GM18861 (cell line): Measurements from ENCODE around the gene DARS1.

ENCODE experiments used
- ATAC-seq: cut with Tn5 transposase; IDR thresholded peaks from one replicate; pipeline ENCODE4 v1.9.1; 2021; ENCODE audit not compliant: unreplicated experiment

Gene DARS1

DNA sequence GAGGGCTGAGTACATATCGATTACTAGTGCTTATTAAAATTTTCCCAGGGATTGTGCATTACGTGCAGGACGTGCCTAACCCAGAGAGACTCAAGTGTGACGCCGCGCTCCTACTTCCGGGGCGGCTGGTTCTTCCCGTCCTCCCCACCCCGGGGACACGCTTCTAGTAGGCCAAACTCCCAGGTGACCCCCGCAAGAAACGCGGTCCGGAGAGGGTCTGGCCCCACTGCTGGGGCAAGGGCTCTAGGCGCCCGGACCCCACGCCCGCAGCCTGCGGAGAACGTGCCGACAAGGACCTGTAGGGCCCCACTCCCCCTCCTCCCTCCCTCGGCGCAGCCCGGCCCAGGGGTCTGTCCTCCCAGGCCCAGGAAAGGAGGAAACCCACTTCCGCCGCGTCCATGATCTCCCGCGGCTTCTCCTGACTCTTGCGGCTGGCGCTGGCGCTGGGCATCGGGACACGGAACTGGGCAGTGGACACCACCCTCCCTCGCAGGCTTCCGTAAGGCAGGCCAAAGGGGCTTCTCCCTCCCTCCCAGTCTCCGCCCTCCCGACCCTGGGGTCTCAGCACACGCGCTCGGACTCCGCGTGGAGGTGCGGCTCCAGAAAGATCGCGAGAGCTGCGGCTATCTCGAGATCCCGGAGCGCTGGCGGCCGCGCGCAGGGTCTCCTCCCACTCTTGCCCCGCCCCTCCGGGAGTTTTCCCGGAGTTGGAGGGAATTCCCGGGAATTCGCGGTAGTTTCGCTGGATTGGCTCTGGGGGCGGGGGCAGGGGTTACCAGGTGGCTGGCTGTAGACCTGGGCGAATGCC, at the start of gene DARS1:
DARS1 (minus strand) TSS at position 609 of the 808 bp plus-strand sequence; CDS start at position 451, 158 bp downstream.
- peak; percentile 55 for ATAC-seq

DNA sequence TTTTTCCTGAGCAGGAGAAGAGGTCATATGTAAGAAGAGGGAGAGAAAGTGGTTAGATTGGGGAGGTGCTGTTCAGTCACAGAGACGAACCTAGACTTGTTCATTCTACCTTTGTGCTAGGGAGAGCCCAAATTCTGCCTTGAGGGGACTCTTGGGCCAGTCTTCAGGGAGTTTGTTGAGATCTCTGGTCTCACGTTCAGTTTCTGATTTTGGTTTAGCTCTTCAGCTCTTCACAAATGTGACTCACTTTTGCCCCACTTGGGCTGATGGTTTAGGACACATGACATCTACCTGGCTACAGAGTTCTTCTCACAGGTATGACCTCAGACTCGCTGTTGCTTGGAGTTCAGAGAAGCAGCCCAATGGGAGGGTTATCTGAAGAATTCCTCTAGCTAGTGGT, 49.2 kb upstream of the DARS1 start:
- ATAC-seq, result no peak

DNA sequence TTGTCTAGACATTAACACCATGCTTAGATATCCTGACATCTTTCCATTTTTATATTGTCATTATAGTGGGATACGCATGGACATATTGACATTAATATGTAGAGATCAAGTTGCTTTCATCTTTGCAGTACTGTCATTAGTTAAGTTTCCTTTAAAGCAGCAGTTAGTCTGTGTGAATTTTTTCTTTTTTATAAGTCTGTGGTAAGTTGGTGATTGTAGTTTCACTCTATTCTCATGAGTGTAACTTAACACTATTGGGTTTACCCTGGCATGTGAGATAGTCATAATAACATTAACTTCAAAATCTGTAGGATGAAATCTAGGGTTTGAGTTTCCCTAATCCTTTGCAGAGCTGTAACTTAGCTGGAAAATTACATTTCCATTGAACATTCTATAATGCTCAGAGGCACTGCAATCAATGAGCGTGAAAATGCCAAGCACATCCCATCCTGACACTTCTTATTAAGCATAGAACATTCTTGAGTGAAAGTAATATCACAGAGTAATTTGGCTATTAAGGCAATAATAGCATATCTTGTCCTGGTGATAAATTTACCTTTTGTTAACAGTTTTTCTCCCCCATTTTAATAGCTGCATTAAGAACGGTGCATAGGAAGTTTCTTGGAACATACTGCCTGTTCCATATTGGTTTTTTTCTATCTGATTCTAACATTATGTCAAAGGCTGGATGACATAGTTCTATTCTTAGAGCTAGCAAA, 47.5 kb upstream of the DARS1 start:
- no peak for ATAC-seq

DNA sequence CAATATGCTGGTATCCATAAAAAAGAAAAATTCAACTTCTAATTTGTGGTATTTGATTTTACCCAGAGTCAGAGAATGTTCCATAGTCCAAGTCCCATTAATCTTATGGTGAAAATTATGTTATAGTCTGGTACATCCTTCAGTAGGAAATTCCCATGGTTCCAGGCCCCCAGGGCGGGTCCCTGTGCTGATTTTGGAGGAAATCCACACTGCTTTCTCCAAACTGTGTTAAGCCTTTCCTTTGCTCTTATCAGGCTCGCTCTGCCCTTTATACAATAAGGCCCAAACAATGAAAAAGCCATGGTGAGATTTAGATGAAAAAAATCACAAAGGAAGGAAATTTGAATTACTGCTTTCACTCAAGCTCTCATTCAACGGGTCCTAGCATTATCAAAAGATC, 46.8 kb upstream of the DARS1 start:
- ATAC-seq, result no peak

DNA sequence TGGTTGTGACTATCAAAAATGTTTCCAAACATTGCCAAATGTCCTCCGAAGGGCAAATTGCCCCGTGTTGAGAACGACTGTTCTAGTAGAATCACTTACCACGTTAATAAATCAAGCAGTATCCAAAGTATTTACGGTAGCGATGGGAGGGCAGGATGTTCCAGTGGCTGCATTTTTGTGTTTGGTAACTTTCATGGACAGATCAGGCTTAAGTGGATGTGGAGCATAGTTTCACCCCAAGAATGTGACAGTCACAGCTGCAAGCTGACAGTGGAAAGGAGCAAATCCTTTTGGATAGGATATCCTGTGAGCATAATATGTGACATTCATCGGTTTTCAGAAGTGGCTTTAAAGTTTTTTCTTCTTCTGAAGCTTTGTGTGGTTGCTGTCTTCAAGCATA, 46.3 kb upstream of the DARS1 start:
- ATAC-seq, result no peak

DNA sequence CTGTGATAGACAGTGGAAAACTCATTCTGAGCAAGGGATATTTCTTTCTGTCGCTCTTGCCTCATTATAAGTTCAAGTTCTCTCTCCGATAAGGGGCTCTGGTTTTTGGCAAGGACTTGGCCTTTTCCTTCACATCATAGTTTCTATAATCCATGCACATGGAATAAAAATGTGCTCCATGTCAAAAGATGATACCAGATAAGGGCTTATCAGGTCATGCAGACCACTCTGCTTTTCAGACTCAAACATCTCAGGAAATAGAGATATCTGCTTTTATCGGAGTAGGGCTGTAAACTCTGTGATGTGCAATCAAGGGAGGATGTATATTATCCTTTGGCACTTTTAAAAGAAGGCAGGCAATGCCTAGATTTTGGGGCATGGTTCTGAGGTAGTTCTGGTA, 45.0 kb upstream of the DARS1 start:
- no peak for ATAC-seq

DNA sequence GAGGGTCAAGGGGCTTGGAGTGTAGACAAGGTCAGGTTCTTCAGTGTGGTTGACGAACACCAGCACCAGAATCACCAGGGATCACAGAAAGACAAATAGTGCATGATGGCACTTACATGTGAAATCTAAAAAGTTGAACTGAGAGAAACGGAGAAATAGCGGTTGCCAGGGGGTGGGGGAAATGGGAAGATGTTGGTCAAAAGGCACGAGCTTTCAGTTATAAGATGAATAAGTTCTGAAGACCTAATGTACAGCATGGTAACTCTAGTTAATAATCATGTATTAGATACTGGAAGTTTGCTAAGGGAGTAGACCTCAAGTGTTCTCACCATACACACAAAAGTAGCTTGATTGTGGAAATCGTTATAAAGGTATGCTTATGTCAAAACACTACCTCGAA, 43.7 kb upstream of the DARS1 start:
- ATAC-seq, result peak; percentile 78

DNA sequence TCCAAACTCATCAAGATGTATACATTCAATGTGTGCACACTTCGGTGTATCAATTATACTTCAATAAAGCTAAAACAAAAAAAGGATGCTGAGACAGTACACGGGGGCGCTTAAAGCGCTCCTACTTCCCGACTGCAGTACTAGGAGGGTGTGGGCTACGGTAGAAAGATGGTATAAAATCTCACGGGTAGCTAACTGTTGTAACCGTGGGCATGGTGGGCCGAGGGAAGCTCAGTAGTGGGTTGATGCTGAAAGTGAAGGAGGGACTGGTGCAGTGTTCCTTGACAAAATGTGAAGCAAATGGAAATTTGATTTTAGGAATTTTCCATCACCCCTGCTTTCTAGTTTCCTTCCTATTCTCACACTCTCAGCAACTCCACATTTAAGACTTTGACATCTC, 42.6 kb upstream of the DARS1 start:
- no peak for ATAC-seq

DNA sequence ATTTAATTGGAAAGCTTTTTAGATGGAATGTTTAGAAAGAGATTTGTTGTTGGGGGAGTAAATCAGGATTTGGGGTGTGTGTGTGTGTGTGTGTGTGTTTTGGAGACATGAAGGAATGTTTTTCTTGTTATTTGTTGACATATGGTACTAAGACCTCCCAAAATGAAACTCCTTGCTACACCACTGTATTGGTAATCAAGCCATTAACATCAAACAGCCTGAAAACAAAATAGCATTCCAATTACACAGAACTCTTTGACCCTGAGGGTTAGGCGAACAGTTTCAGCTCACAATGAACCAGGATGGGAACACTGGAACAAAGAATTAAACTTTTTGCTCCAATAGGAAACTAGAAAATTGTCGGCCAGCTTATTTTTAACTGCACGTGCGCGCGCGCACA, 41.7 kb upstream of the DARS1 start:
- no peak for ATAC-seq

DNA sequence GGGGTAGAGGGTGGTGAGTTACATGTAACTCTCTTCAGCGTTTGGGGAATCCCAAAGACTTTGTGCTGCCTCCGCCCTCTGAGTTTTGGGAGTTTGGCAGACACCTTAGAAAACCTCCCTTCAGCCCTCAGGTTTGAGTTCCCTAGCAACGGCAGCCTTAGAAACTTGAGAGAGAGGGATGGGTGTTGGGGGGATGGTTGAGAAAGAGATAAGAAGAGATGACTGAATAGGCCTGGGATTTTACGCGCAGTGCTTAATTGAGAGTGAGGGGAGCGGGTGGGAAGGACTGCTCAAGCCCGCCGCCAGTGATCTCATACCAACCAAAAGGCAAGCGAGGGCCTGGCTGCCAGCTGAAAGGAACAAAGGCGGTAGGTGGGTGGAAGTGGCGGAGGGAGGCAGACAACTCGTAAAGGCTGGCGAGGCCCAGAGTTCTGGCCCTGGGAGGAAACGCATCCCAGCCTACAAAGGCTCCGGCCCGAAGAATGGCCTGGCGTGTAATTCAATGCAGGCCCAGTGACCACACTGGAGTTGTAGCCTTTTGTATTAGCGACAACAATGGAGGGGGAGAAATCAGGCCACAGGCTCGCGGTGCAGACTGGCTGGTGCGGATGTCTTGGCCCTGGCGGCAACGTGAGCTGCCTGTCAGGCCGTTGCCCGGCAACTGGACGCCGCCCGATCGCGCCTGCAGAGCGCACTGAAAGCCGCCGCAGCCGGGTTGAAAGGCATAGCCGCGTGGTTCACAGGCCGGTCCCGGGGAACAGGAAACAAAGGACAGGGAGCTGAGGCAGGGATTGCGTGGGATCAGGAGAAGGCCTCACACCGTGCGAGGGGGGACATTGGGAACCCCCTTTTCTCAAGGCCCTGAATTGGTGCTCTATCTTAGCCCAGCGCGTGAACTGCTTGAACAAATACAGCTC, 39.9 kb upstream of the DARS1 start:
- ATAC-seq, result peak; percentile 34

DNA sequence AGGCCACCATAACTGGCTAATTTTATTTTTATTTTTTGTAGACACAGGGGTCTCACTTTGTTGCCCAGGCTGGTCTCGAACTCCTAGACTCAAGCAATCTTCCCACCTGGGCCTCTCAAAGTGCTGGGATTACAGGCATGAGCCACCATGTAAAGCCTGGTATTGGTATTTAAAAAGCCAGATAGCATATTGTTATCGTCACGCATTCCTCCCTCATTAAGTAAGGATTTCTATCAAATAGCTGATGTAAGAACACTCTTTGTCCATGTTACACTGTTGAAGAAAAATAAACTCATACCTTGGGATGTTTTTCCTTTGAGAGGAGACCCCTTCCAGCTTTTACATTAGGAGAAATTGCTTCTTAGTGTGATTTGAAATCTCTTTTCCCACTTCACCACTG, 39.2 kb upstream of the DARS1 start:
- ATAC-seq, result no peak

DNA sequence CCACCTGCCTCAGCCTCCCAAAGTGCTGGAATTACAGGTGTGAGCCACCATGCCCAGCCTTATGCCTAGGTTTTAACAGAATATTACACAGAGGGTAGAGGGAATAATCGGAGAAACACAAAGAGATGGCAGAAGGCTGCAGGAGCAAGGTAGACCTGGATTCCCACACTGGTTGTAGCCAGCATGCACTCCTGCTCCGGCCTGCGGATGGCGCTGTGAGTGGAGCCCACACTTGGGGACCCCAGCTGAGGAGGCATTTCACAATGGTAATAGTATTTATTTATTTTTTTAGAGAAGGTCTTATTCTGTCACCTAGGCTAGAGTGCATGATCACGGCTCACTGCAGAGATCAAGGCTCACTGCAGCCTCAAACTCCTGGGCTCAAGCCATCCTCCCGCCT, 38.8 kb upstream of the DARS1 start:
- no peak for ATAC-seq

DNA sequence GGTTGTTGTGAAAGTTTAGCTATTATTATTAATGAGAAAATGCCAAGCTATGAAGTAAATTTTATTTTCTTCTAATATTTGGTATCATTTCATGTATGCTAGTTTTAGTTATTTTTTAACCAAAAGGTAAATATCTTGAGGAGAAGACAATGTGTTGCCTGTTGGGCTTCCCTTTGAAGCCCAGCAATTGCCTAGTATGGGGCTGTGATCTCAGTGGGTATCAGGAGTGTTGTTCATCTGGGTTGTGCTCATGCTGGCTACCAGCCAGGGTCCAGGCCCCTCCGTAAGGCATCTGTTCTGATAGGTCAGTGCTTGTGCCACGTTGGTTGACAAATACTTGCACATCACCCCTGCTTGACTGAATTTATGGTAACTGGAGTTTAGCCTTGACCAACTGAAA, 38.0 kb upstream of the DARS1 start:
- ATAC-seq, result no peak

DNA sequence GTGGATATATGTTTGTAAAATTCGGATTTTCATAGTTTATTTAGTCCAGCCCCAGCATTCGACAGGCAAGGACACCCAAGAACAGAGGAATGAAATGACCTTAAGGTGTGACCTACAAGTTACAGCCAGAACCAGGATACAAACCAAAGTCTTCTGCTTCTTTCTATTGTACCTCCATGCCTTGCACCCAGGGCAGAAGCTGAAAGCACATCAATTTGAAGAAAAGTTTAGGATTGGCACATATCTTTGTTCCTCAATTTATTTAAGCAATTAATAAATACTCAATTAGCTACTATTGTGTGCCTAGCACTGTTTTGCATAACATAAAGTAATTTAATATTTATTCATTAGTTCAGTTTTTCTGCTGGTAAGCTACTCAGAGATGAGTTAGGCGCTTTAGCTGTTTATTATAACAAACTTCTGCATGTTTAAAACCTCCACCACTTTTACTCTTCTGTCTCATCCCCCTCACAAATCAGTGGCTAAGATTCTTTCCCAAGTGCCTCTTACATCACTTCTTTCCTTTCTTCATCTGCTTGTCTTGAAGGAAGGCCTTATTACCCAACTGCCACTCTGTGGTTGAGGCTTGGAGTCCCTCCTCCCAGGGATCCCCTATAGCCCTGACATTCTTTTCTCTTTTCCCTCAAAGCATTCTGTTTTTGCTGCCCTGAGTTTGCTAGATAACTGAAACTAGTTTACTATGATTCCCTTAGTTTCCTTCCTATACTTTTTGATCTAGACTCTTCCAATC, 37.1 kb upstream of the DARS1 start:
- ATAC-seq, result no peak

DNA sequence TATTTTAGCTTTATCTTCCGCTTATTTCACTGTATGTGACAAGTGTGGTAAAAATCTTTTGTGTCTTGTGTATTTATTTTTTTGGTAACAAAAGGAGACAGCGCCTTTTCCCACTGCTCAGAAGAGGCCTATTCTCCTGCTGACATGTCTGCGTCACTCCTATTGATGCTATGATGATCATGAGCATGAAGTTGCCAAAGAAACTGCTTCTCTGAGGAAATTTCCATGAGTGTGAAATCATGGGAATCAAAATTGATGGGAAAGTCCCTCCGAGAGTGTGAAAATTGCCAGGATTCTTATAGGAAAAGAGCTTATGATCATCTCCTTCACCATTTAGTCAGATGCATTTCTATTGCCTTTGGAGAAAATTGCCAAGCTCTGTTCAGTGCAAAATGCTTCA, 36.5 kb upstream of the DARS1 start:
- ATAC-seq, result no peak

DNA sequence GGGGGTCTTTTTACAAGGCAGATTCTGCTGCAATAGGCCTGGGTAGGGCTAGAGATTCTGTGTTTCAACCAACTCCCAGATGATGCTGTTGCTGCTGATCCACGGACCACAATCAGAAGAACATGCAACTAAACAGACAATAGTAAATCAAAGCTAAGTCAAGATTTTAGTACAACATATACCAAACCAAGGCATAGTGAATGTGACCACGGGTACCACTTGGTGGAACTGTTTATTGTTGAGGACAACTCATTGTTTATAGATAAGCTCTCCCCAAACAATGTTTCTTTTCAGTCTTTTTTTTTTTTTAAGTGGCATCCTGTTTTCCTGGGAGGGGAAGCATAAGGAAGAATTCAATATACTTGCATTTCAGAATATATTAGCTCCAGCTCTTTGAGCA, 36.0 kb upstream of the DARS1 start:
- no peak for ATAC-seq

DNA sequence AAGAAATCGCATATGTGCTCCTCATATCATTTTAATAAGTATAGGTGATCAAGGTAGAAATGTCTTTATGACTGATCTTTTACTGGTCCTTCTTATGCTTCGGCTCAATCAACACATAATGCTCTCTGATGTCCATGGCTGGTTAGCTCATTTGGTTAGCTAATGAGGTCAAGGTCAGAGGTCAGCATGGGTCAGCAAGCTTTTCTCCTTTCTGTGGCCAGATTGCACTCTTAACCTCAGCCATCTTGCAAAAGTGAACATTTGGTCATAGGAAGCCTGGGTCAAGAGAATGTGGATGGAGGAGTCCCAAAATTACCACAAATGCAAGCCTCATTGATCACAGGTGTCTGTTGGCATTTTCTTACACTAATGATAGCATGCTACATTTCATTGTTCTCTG, 35.4 kb upstream of the DARS1 start:
- ATAC-seq, result no peak

DNA sequence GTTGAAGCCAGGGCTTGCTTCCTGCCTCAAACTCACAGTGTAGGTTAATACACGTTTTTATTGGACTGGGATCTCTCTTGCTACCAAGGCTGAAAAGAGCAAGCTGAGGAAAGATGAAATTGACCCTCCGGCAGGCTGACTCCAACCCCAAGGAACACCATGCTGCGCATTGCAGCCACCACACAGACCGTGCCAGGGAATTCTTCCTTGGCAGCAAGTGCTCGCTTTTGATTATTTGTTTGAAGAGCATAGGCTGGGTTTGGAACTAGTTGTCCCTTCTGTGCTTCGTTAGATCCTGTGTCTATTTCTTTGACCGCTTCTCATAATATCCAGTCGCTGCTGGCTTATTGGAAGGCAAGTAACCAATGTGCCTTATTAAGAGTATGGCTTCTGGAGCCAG, 34.4 kb upstream of the DARS1 start:
- ATAC-seq, result no peak

DNA sequence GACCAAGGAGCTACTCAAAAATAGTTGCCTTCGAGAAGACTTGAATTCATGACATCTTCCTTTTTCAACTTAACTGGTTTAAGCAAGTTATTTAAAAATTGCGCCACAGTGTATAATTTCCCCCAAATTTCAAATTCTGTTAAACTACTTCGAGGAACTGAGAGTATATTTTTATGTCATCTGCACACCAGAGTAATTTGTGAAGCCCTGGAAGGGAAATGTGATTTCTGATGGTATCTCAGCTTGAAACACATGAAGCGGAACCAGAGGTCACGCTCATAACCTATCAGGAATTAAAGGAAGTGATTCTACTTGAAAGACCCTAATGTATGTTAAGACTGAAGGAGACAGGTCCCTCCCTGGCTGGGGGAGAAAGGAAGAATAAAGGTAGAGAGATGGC, 33.9 kb upstream of the DARS1 start:
- peak; percentile 71 for ATAC-seq

DNA sequence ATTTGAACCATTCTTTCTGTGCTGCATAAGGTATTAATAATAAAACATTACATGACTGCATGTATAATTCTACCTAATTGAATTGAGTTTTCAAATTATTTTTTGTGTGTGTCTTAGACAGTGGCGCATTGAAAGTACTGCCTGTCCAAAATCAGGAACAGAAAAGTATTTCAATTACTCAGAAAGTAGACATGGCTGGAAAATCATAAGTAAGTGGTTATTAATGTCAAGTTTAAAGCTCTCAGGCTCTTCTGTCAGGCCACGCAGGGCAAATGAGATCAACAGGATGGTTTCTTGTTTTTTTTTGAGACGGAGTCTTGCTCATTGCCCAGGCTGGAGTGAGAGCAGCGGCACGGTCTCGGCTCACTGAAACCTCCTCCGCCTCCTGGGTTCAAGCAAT, 32.4 kb upstream of the DARS1 start:
- ATAC-seq, result no peak

DNA sequence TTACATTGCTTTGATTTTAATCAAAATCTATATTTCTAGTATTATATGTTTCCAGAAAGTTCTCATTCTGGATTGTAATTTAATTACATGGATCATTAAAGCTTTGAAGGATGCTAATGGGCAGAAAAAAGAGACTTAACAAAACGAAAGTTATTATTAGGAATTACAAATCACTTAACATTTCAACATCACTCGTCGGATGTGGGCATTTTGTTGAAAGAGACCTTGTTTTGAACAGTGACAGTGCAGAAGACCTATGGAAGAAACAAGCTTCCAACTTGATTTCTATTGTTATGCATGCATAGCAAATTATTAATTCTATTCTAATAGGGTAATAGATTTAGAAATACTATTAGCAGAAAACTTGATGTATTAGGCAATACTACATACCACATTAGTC, 31.4 kb upstream of the DARS1 start:
- ATAC-seq, result no peak
